HG03457 (cell line): Measurements from ENCODE around the gene FSCN2.

Source experiments
- ATAC-seq: cut with Tn5 transposase; IDR thresholded peaks from one replicate; pipeline ENCODE4 v1.9.1; 2021; ENCODE audit warnings: moderate number of reproducible peaks; ENCODE audit not compliant: unreplicated experiment

Gene FSCN2

DNA sequence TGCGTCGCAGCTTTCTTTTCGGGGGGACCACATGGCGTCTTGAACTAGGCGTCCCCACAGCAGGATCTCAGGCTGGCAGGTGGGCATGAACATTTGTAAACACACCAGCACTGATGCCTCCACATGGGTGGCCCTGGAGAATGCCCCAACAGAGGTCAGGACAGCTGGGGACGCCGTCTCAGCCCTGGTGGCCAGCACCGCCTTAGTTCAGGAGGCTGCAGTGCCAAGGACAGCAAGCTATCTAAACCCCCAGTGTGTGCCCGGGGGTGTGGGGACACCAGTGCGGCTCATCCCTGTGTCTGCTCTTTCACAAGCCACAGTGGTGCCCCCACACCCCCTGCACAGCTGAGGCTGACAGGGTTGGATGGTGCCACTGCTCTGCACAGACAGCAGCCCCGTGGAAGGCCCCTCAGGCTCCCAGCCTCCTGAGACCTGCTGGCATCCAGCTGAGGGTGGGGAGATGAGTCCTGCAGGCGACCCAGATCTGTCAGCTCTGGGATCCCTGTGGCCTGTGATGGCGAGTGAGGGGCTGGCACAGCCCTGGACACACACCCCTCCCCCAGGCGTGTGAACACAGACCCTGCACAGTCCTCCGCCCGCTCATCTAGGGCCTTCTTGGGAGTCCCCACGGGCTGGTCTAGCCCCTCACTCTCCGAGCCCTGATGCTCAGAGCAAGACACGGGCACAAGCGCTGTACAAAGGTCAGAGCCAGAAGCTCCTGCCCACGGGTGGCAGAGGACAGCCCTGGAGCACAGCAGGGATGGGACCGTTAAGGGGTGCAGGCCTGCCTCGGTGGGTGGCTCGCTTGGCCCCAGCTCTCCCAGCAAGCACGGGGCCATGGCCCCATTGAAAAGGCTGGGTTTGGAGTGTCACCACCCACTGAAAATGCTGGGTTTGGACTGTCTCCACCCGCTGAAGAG is 10.7 kb downstream of the FSCN2 start:
- ATAC-seq = no peak

DNA sequence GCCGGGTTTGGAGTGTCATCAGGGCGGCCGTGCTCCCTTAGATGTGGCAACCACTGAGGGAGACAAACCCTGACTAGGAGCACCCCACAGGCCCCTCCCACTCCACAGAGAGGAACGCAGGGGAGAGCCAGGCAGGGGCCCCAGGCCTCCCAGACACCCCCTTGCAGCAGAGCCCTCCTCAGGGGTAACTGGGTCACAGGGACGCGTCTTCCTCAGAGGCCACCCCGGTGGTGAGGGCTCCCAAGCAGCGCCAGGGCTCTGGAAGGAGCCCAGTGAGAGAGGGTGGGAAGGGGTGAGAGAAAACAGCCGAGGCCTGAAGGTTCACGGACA is 11.4 kb downstream of the FSCN2 start:
- no peak for ATAC-seq

DNA sequence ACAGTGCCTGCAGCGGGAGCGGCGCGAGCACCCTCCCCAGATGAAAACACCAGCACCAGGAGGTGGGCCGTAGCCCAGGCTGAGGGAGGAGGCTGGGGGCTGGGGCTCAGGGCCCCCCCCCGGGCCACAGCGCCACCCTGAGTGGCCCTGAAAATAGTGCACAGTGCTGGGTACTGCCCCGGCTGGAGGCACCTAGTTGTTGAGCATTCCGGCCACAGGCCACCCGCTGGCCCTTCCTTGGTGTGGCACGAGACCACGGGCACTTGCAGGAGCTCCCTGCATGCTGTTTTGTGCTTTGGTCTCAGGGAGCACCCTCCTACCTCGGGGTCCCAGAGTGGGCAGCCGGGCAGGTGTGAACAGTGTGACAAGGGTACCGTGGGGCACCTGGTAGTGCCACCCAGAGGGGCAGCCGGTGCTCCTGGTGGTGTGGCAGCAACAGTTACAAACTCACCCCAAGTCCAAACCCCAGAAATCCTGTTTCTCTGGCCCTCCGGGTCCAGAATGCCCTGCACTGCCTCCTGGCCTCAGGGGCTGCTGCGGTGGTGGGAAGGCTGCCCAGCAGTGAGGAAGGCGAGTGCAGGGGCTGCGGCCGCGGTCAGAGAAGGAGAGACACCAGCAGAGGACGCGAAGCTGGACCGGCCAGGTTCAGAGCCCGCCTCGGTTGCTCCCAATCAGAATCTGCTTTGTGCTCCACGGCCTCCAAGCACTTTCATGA is 11.9 kb downstream of the FSCN2 start:
- ATAC-seq = no peak

DNA sequence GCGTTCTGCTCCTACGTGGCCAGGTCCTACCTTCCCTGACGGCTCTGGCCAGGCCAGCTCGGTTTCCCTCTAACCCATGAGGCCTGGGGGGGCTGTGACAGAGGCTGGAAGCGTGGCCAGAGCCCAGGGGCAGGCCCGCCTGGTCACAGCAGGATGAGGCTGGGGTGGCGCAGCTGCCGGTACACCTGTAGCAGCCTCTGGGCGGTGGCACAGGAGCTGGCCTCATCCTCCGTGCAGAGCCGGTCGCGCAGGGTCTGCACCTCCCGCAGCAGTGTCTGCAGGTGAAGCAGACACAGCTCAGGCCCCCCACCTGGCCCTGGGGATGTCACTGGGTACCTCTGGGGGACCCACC is 12.5 kb downstream of the FSCN2 start:
- no peak for ATAC-seq

DNA sequence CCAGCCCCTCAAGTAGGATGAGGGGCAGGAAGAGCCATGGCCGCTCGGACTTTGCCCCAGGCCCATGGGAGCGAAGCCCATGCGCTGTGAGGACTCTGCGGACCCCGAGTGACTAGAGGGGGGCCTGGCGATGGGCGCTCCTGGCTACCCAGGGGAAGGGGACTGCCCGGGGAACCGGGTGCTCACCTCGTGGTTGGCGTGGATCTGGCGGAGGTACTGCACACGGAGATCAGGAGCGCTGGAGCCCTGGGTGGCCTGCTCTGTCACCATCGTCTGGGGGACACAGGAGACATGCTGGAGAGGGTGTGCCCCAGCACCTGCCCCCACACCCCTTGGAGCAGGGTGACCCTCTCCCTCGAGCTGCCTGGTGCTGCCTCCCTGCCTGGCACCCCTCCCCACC is 12.9 kb downstream of the FSCN2 start:
- ATAC-seq = no peak

DNA sequence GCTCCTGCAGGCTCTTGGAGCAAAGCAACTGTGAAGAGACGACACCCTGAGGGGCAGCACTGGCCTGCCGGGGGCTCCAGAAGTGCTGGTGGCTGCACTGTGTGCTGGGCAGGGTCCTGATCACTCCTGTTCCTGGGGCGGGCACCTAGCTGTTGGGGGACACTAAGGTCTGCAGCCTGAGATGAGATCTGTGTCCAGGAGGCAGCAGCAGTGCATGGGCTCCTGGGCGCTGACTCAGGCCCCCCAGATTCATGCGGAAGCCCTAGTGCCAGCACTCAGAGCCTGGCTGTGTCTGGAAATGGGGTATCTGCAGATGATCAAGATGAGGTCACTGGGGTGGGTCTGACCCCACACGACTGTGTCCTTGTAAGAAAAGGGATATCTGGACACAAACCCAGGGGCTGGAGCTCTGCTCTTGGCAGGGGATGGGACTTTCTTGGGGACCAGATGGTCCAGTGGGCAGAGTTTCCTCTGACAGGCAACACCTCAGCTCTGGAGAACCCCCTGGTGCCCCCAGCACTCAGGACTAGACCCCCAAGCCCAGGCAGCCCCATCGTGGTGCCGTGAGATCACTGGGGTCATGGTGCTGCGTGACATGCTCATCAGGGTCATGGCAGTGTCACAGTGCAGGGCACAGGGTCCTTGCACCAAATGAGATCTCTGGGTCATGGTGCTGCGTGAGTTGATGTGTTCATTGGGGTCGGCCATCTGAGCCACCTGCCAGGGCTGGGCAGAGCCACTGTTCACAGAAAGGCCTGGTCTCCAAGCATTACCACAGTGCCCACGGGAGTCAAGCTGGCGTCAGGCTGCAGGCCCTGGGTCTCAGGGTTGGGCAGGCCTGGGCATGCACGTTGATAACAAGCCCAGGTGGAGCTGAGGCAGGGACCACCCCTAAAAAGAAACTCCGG is 14.5 kb downstream of the FSCN2 start:
- ATAC-seq = no peak

DNA sequence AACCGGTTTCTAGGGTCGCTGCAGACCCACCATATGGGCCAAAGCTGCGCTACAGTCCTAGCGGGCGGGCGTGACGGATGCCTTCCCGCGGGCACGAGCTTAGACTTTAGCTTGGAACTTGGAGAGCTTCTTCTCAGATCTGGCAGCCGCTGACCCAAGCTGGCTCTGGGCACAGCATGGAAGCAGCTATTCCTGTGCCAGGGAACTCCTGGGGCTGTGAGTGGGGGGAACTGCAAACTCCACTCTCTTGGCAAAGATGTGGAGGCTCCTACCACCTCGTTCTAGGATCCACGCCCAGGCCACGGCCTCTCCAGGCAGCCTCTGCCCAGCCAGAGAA is 15.1 kb downstream of the FSCN2 start:
- ATAC-seq = no peak

DNA sequence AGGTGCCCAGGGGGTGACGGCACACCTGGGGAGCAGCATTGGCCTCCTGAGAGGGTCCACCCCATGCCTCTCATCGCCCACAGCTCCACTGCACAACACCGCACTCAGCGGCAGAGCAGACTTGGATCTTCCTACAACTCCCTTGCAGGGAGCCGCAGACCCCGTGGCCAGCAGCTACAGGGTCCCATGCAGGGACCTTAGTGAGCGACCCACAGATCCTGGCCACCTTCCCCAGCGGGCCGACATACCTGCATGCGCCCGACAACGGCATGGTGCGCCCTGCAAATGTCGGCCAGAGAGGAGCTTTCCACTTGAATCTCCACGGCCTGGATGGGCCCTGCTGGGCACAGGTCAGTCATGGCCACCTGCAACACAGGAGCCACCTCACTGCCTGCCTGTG is 15.6 kb downstream of the FSCN2 start:
- ATAC-seq = no peak

DNA sequence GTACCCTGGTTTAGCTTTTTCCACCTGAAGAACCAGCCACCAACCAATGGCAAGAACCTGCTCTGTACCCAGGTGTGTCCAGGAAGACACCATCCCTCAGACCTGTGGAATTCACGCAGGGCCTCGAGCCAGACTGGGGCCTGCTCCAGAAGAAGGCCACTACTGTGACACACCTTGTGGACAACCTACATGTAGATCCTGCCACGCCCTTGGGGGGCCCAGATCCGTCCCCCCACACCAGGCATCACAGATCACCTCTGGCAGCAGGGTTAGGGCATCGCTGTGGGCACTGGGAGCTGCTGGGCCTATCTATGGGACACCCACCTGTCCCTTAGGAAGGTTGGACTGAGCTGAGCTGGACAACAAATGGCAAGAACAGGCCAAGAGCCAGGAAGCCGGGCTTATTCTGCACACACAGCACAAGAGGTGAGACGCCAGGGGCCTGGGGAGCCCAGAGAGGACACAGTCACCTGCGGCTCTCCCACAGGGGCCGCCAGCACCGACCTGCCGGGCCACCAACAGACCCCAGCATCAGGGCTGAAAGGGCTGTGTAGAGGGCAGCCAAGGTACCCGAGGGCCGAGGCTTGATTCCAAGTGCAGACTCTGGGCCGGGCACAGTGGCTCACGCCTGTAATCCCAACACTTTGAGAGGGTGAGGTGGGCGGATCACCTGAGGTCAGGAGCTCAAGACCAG is 16.3 kb downstream of the FSCN2 start:
- no peak for ATAC-seq

DNA sequence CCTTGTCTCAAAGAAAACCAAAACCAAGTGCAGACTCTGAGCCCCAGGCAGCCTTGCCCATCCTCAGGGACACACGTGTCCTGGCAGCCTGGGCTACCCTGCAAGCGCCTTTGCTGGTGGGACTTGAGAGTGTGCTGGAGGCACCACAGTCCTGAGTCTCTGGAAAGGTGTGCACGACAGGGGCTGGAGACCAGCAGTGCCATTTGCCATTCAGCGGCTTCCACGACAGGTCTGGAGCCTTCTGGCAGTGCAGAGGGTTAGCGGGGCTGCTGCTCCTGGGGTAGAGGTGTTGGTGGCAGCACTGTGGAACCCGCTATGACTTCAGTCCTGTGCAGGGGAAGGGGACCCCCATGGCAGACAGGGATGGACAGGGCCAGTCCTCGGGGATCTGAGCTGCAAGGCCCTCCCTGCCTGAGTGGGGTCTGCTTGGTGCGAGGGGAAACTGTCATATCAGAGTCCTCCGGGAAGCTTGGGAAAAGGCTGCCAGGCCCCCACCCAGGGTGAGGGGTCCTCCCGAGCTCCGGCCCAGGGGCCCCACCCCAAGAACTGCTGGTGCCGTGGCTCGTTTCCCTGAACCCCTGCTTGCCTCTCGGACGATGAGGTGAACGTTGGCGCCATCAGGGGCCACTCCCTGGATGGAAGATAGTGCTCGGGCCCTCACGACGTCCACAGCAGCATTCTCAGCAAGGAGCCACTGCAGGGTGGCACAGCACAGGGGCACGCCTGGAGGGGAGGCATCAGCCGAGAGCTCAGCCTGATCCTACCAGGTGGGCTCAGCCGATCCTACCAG is 17.2 kb downstream of the FSCN2 start:
- no peak for ATAC-seq

DNA sequence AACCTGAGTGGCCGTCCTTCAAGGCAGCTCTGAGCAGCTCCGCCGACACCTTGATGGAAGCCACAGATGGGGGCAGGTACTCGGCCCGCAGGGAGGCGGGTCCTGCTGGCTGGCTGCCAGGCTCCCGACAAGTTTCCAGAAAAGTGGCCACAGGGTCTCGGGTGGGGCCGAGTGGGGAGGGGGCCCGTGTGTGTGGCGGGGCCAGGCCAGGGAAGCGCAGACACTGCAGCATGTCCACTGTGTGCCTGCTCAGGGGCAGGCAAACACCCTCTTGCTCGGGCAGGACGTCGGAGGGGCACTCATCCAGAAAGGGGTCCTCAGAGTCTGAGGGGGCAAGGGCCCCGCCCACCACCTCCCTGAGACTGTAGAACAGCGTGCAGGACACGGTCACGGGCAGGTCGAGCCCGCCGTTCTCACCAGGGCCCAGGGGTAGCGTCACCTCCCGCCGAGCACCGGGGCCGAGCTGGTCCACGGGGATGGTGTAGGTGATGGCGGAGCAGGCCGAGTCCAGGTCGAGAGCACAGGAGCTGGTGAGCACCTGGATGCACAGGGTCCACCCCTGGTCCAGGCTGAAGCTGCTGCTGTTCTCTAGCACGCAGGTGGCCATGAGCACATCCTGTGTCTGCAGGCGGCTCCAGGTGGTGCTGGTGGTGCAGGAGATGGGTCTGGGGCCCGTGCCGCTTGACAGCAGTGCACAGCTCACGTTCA is 18.9 kb downstream of the FSCN2 start:
- ATAC-seq = no peak

DNA sequence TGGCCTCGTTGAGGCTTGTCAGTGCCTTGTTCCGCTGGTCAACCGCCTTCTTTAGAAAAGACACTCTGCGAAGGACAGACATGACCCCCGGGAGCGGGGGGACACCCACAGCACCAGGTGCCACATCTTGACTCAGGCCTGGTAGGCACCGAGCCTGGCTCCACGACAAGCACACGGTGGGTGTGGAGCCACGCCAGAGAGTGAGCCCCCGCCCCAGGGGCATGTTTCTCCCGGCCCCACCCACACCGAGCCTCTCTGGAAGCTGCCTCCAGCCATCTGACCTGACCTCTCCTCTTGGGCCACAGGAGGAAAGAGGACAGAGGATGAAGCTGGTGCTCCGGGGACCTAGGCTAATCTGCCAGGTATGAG is 19.4 kb downstream of the FSCN2 start:
- no peak for ATAC-seq

DNA sequence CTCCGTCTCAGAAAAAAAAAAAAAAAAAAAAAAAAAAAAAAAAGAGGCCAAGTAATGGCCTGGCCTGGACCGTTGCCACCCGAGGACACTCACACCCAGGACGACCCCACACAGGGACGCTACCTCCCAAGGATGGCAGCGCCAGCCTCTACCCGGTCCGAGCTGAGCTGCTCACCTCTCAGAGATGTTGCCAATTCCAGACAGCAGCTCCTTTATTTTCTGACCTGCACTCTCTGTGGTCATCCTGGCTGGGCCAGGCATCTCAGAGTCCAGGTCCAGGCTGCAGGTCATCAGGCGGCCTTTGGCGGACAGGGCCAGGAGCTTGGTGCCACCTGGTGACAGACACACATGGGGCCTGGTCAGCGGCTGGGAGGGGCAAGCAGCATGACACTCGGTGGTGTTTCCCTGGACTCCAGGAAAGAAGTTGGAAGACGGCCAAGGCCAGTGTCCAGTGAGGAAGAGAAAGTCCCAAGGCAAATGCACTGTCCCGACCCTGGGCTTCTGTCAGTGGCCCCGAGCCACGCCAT is 20.9 kb downstream of the FSCN2 start:
- ATAC-seq = no peak

DNA sequence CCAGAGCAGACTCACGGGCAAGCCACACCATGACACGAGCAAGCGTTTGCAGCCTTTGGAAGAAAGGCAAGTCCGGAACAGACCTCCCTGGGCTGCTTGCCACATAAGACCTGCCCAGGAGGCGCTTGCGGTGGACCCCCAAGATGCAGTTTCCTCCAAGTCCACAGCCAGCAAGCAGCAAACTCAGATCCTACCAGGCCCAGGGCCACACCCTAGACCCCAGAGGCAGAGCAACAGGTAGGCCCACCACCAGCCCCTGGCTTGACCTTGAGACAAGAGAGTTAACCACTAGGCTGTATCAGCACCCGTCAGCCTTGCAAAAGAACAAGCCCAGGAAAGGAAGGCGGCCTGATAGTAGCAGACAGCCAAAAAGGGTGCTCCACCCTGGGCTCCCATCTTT is 21.6 kb downstream of the FSCN2 start:
- ATAC-seq = no peak

DNA sequence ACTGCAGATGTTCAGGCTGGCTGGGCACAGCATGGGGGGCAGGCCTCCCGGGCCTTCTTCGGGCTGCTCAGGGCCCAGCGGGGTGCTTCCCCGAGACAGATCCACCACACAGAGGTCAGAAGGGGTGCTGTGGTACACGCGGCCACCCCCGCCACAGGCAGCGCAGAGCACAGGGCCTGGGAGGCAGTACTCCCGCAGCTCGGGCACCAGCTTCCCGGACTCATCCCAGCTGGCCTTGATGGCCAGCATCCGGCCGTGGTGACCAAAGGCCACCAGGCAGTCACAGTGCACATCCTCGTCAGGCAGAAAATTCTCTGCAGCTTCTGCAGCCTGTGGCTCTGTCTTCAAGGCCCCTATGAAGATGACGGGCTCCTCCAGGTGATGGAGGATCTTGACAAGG is 22.1 kb downstream of the FSCN2 start:
- ATAC-seq = no peak

DNA sequence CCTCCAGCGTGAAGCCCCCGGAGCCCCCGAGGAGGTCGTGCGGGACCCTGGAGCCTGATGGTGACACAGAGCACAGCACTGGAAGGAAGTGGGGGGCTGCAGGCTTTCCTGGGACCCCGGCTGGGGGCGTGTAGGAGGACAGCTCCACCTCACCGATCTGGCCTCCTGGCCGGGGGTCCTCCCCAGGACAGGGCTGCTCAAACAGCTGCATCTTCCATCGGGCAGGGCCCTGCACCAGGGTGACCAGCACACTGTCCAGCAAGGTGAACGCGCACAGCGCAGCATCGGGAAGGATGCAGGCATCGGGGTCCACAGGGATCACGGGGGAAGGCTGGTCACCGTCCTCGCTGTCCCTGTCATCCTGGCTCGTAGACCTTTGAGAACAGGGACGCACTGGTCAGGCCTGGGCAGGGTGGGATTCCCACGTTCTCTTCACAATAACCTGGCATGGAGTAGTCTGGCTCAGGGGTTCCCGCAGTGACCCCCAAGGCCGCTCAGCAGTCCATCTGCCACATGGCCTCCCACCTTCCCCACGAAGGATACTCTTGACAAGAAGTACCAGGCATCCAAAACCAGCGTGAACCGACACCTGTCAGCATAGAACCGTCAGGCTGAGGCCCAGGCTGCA is 22.8 kb downstream of the FSCN2 start:
- ATAC-seq = no peak

DNA sequence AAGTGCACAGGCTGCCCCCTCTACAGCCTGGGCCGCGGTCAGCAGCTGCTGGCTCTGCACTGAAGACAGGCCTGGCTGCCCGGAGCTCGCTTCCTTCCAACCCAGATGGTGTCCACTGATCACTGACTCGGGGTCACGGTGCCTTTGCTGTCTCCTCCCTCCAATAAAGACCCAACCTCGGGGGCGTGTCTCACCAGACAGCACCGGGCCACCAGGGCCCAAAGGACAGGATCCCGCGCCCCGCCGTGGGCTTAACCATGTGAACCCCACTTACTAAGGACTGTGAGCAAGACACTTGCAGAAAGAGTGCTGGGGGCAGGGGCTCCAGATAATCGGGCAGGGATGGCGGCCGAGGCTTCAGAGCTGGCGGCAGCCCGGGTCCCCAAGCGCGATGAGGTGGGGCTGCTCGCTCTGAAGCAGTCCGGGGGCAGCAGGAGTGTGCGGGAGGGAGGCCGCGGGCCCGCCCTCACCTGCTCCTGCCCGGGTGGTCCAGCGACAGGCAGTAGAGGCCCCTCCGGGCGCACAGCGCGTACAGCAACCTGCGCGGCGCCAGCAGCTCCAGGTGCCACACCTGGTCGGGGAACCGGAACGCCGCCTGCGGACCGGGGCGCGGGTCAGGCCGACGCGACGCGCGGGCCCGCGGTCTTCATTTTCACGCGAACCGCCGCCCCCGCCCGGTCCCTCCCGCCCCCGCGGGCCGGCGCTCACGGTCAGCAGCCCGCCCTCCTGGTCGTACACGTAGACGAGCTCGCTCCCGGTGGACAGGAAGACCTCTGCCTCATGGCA is 23.5 kb downstream of the FSCN2 start:
- no peak for ATAC-seq
